HCT116 (cell line): ENCODE results near the gene S100A2. TPM values are rescaled to one million over a fixed set of nuclear protein-coding genes. Genes with fewer than 3 reads are reported as not detected.

Source experiments
- ATAC-seq: fragments of 200-7000 bp; cut with Tn5 transposase; 2 replicates; pipeline ENCODE4 v1.9.1; 2020; ENCODE audit warnings: mild to moderate bottlenecking, moderate library complexity
- BruUV-seq: library from RNA; stranded (reverse); fragments of 400-500 nt; replicated peaks from 2 replicates; lab custom pipeline; 2021; lab: Mats Ljungman, UMichigan
- CTCF ChIA-PET: fragments of 300-600 bp; sonication (Branson Sonifier 250); formaldehyde crosslinking; loops from one replicate; lab custom pipeline; 2021; ENCODE audit warnings: antibody characterized with exemption; lab: Charles Lee
- POLR2A ChIA-PET: fragments of 300-600, 350-600 bp; sonication (Branson Sonifier 250); formaldehyde crosslinking; loops from one replicate; lab custom pipeline; 2021; ENCODE audit warnings: antibody characterized with exemption; lab: Charles Lee
- RAD21 ChIA-PET, 2 experiments: fragments of 300-600 bp; sonication (Branson Sonifier 250); formaldehyde crosslinking; loops; one replicate each; lab custom pipeline; 2023; ENCODE audit warnings: low total read pairs in 2 of 2; ENCODE audit not compliant: uncharacterized antibody in 2 of 2, unreplicated experiment in 2 of 2, low non-redundant PET in 1 of 2; lab: Charles Lee
- DNase-seq: peaks from one replicate; pipeline ENCODE4 v3.0.0-alpha.2; 2010; ENCODE audit warnings: low read depth, low spot score
- H2AFZ ChIP-seq: fragments of 200-600 bp; shearing (Covaris generic), sonication (generic); 2 replicates; pipeline ENCODE4 v1.6.1; 2017; ENCODE audit warnings: low read depth, mixed run types, mixed read lengths, antibody characterized with exemption, low read length; ENCODE audit not compliant: poor library complexity, severe bottlenecking
- H3K27ac ChIP-seq: 2 replicates; pipeline ENCODE4 v1.5.1; 2012; ENCODE audit warnings: low read depth, low read length
- H3K27me3 ChIP-seq: fragments of 200-600 bp; sonication (generic); 2 replicates; pipeline ENCODE4 v1.6.1; 2016; ENCODE audit warnings: mixed run types, low read length, mixed read lengths; ENCODE audit not compliant: insufficient read depth
- H3K36me3 ChIP-seq, 2 experiments: fragments of 200-500 bp in 1 of 2; fragments of 200-600 bp in 1 of 2; sonication (Bioruptor generic) in 1 of 2; sonication (generic) in 1 of 2; 2 replicates each; pipeline versions ENCODE4 v1.5.1 to v1.6.1; 2014 to 2016; ENCODE audit warnings: low read length in 2 of 2, inconsistent platforms in 1 of 2, mixed read lengths in 1 of 2, mixed run types in 1 of 2; ENCODE audit not compliant: insufficient read depth in 2 of 2, control insufficient read depth in 1 of 2
- H3K4me1 ChIP-seq, 2 experiments: fragments of 200-600 bp in 1 of 2; sonication (generic) in 1 of 2; 2 replicates each; pipeline versions ENCODE4 v1.5.1 to v1.6.1; 2012 to 2017; ENCODE audit warnings: low read length in 2 of 2, inconsistent platforms in 1 of 2, mild to moderate bottlenecking in 1 of 2, mixed read lengths in 1 of 2, mixed run types in 1 of 2, moderate library complexity in 1 of 2; ENCODE audit not compliant: insufficient read depth in 2 of 2, control insufficient read depth in 1 of 2
- H3K4me2 ChIP-seq: fragments of 200-600 bp; sonication (generic); 2 replicates; pipeline ENCODE4 v1.6.1; 2017; ENCODE audit warnings: mixed run types, low read length, mixed read lengths
- H3K4me3 ChIP-seq, 2 experiments: fragments of 200-600 bp in 1 of 2; sonication (generic) in 1 of 2; replicated peaks in 1 of 2; 2 replicates each; pipeline ENCODE4 v1.5.1; 2011 to 2016; ENCODE audit warnings: low read length in 2 of 2, control low read depth in 1 of 2, low read depth in 1 of 2, mild to moderate bottlenecking in 1 of 2, mixed read lengths in 1 of 2, mixed run types in 1 of 2
- H3K79me2 ChIP-seq: fragments of 200-600 bp; sonication (generic); 2 replicates; pipeline ENCODE4 v1.6.1; 2017; ENCODE audit warnings: mild to moderate bottlenecking, mixed run types, low read length, moderate library complexity, mixed read lengths; ENCODE audit not compliant: insufficient read depth
- H3K9ac ChIP-seq: fragments of 200-600 bp; sonication (generic); 2 replicates; pipeline ENCODE4 v1.6.1; 2016; ENCODE audit warnings: low read length, mixed read lengths
- H3K9me2 ChIP-seq: fragments of 200-600 bp; sonication (generic), shearing (Covaris generic); 2 replicates; pipeline ENCODE4 v1.6.1; 2017; ENCODE audit warnings: mixed run types, mild to moderate bottlenecking, moderate library complexity; ENCODE audit not compliant: insufficient read depth
- H3K9me3 ChIP-seq, 2 experiments: fragments of 200-500 bp in 1 of 2; fragments of 200-600 bp in 1 of 2; sonication (Bioruptor generic) in 1 of 2; sonication (generic) in 1 of 2; 2 replicates each; pipeline ENCODE4 v1.6.1; 2014 to 2017; ENCODE audit warnings: low read length in 2 of 2, mixed read lengths in 2 of 2, inconsistent platforms in 1 of 2, low read depth in 1 of 2, mild to moderate bottlenecking in 1 of 2, mixed run types in 1 of 2, moderate library complexity in 1 of 2; ENCODE audit not compliant: control insufficient read depth in 1 of 2, insufficient read depth in 1 of 2
- H4K20me1 ChIP-seq: fragments of 200-600 bp; sonication (generic), shearing (Covaris generic); 2 replicates; pipeline ENCODE4 v1.6.1; 2017; ENCODE audit warnings: mixed run types, mild to moderate bottlenecking, moderate library complexity; ENCODE audit not compliant: insufficient read depth
- CEBPB ChIP-seq: IDR thresholded peaks from 2 replicates; pipeline ENCODE4 v1.6.1; 2012; ENCODE audit warnings: low read depth
- CTCF ChIP-seq, 3 experiments: fragments of 200-600 bp in 1 of 3; sonication (generic) in 1 of 3; IDR thresholded peaks in 2 of 3; conservative IDR thresholded peaks in 1 of 3; 2 replicates each; pipeline ENCODE4 v1.5.1; 2012 to 2017; ENCODE audit warnings: low read depth in 2 of 3, low read length in 2 of 3, antibody characterized with exemption in 1 of 3, borderline replicate concordance in 1 of 3, control low read depth in 1 of 3, mild to moderate bottlenecking in 1 of 3, mixed read lengths in 1 of 3, mixed run types in 1 of 3, moderate library complexity in 1 of 3; ENCODE audit not compliant: insufficient read depth in 1 of 3
- EZH2phosphoT487 ChIP-seq: fragments of 200-600 bp; IDR thresholded peaks from 2 replicates; pipeline ENCODE4 v1.6.1; 2018; ENCODE audit warnings: antibody characterized with exemption, borderline replicate concordance
- SIN3A ChIP-seq: IDR thresholded peaks from 2 replicates; pipeline ENCODE4 v1.6.1; 2012; ENCODE audit warnings: low read depth
- TCF7L2 ChIP-seq: IDR thresholded peaks from 2 replicates; pipeline ENCODE4 v1.7.0; 2011; ENCODE audit warnings: borderline replicate concordance, inconsistent platforms; ENCODE audit not compliant: insufficient read depth, insufficient read length; ENCODE audit errors: extremely low read depth
- ZNF274 ChIP-seq: fragments of 200-500 bp; sonication (Bioruptor generic); IDR thresholded peaks from 2 replicates; pipeline ENCODE4 v1.6.1; 2014; ENCODE audit warnings: mild to moderate bottlenecking, low read depth, low read length, inconsistent platforms
- intact Hi-C: fragments of 100-400 bp; cut with micrococcal nuclease; formaldehyde crosslinking; loops from 2 replicates; pipeline ENCODE4 v1.10.0; 2022
- total RNA-seq: library from RNA; stranded (reverse); gene quantifications from one replicate; pipeline ENCODE4 v1.2.1, GENCODE V29; 2021; ENCODE audit not compliant: unreplicated experiment

The S100A2 gene
- total RNA-seq, 1 experiment from 2014 or later, result 24.8 TPM

- intact Hi-C loops, result no loop called here
- peak overlapping the region; percentile 20; the same call in 1 of the 2 replicates for H3K9ac ChIP-seq
- ChIA-PET RAD21 (interaction anchor here in 1 of 2 experiments (0.6 kb wide), 1 partner anchor 20 kb away, joined by 3 read pairs; no protein-coding TSS in a partner anchor), POLR2A (interaction anchor here (1.1 to 8.1 kb wide), 5 partner anchors 9 to 46 kb away, joined by 3 to 78 read pairs (median 8); partner anchors contain the start of genes S100A2 and S100A6), CTCF (interaction anchor here (1.0 to 2.6 kb wide), 5 partner anchors 9 to 41 kb away, joined by 3 to 11 read pairs (median 3); no protein-coding TSS in a partner anchor)
- DNase-seq, result no peak
- H4K20me1 ChIP-seq, result no peaks in the 10 kb centered on the region
- BruUV-seq, result no TSS peak
- no peak overlapping the region for H3K27ac ChIP-seq
- H3K4me3 ChIP-seq, result no peak overlapping the region
- H2AFZ ChIP-seq, result no peak overlapping the region
- H3K9me3 ChIP-seq, result no peaks in the 10 kb centered on the region
- ATAC-seq, result peak; percentile 54
- H3K4me2 ChIP-seq, result peak overlapping the region; percentile 42; the same call in 1 of the 2 replicates
- no peaks in the 10 kb centered on the region for H3K36me3 ChIP-seq
- H3K4me1 ChIP-seq, result peaks cover 45 to 73% of the 10 kb centered on the region in 2 experiments
- TF ChIP-seq ZNF274, result no peak
- peak in 2 of 3 experiments; percentile 36 to 46; a peak in 4 of 6 replicates for TF ChIP-seq CTCF (IDR thresholded peaks at IDR 0.05 in 2 of 3, conservative IDR thresholded peaks at IDR 0.05 in 1 of 3; ENCODE audit: borderline replicate concordance in 1 of 3, insufficient read depth in 1 of 3, low read depth in 2 of 3, low read length in 2 of 3)
- no peak for TF ChIP-seq CEBPB
- TF ChIP-seq SIN3A, result no peak
- TF ChIP-seq EZH2phosphoT487, result no peak
- no peak for TF ChIP-seq TCF7L2
- no peaks in the 10 kb centered on the region for H3K79me2 ChIP-seq
- no peaks in the 10 kb centered on the region for H3K27me3 ChIP-seq
- no peaks in the 10 kb centered on the region for H3K9me2 ChIP-seq
These were observed 13.3 kb downstream of the S100A2 start for GRCh38 chr1:153552335-153552734.
